GM23338 (cell line): ENCODE measurements around the gene PARP6. TPM values are rescaled to one million over a fixed set of nuclear protein-coding genes. Genes with fewer than 3 reads are reported as not detected.

Experiments used
- ATAC-seq: fragments of 200-7000 bp; cut with Tn5 transposase; 3 replicates; pipeline ENCODE4 v1.9.1; 2020
- DNase-seq: peaks from one replicate; pipeline ENCODE4 v3.0.0-alpha.2; 2015; ENCODE audit warnings: low spot score
- H2AFZ ChIP-seq: fragments of 200-600 bp; sonication (generic); 2 replicates; pipeline ENCODE4 v1.8.0; 2016; ENCODE audit warnings: antibody characterized with exemption, mild to moderate bottlenecking, moderate library complexity
- H3F3A ChIP-seq: fragments of 200-600 bp; sonication (generic); replicated peaks from 2 replicates; pipeline ENCODE4 v1.8.0; 2017; ENCODE audit warnings: antibody characterized with exemption, mixed run types, low read depth
- H3K27ac ChIP-seq: fragments of 200-600 bp; sonication (generic); 2 replicates; pipeline ENCODE4 v1.6.1; 2016; ENCODE audit warnings: low read depth
- H3K27me3 ChIP-seq: fragments of 200-600 bp; sonication (generic); 2 replicates; pipeline ENCODE4 v1.8.0; 2016; ENCODE audit warnings: mild to moderate bottlenecking, mixed run types, moderate library complexity; ENCODE audit not compliant: insufficient read depth
- H3K36me3 ChIP-seq: fragments of 200-600 bp; sonication (generic); 2 replicates; pipeline ENCODE4 v1.8.0; 2016; ENCODE audit warnings: mild to moderate bottlenecking; ENCODE audit not compliant: insufficient read depth
- H3K4me1 ChIP-seq: fragments of 200-600 bp; sonication (generic); 2 replicates; pipeline ENCODE4 v1.8.0; 2016; ENCODE audit warnings: mild to moderate bottlenecking, moderate library complexity; ENCODE audit not compliant: insufficient read depth
- H3K4me2 ChIP-seq: fragments of 200-600 bp; sonication (generic); 2 replicates; pipeline ENCODE4 v1.7.1; 2017; ENCODE audit warnings: mixed run types
- H3K4me3 ChIP-seq: fragments of 200-600 bp; sonication (generic); 2 replicates; pipeline ENCODE4 v1.6.1; 2016; ENCODE audit warnings: mixed run types
- H3K79me2 ChIP-seq: fragments of 200-600 bp; sonication (generic); replicated peaks from 2 replicates; pipeline ENCODE4 v1.8.0; 2017; ENCODE audit warnings: mild to moderate bottlenecking; ENCODE audit not compliant: insufficient read depth
- H3K9me2 ChIP-seq: fragments of 200-600 bp; sonication (generic); 2 replicates; pipeline ENCODE4 v1.8.0; 2017; ENCODE audit not compliant: insufficient read depth
- H4K20me1 ChIP-seq: fragments of 200-600 bp; sonication (generic); replicated peaks from 2 replicates; pipeline ENCODE4 v1.8.0; 2017; ENCODE audit warnings: mild to moderate bottlenecking; ENCODE audit not compliant: insufficient read depth
- H3K27ac Mint-ChIP-seq: 2 replicates; pipeline ENCODE4 v1.8.0; 2020; ENCODE audit warnings: inconsistent platforms, mild to moderate bottlenecking, moderate library complexity, mixed read lengths
- H3K27me3 Mint-ChIP-seq: 3 replicates; pipeline ENCODE4 v1.8.0; 2022; ENCODE audit warnings: low read depth, mild to moderate bottlenecking, moderate library complexity, mixed read lengths, inconsistent platforms; ENCODE audit not compliant: insufficient read depth, poor library complexity
- H3K36me3 Mint-ChIP-seq: 3 replicates; pipeline ENCODE4 v1.8.0; 2021; ENCODE audit warnings: low read depth, mild to moderate bottlenecking, inconsistent platforms, moderate library complexity, mixed read lengths
- H3K4me1 Mint-ChIP-seq: 3 replicates; pipeline ENCODE4 v1.8.0; 2020; ENCODE audit warnings: mild to moderate bottlenecking, inconsistent platforms, mixed read lengths
- H3K4me3 Mint-ChIP-seq: 3 replicates; pipeline ENCODE4 v1.8.0; 2021; ENCODE audit warnings: moderate library complexity, mild to moderate bottlenecking, inconsistent platforms, mixed read lengths
- H3K9me3 Mint-ChIP-seq: 3 replicates; pipeline ENCODE4 v1.8.0; 2020; ENCODE audit warnings: moderate library complexity, mild to moderate bottlenecking, inconsistent platforms, mixed read lengths
- EZH2phosphoT487 ChIP-seq: fragments of 200-600 bp; sonication (generic); IDR thresholded peaks from one replicate; pipeline ENCODE4 v1.8.1; 2018; ENCODE audit warnings: antibody characterized with exemption; ENCODE audit not compliant: unreplicated experiment
- JUNB ChIP-seq: IDR thresholded peaks from one replicate; pipeline ENCODE4 v1.6.1; 2016; ENCODE audit warnings: antibody characterized with exemption; ENCODE audit not compliant: unreplicated experiment
- ZNF114 ChIP-seq: fragments of 250-450 bp; sonication (Bioruptor Pico); IDR thresholded peaks from 2 replicates; pipeline ENCODE4 v1.5.0; 2020; ENCODE audit warnings: mild to moderate bottlenecking, moderate library complexity
- ZNF331 ChIP-seq: fragments of 250-450 bp; sonication (Bioruptor Pico); IDR thresholded peaks from 2 replicates; pipeline ENCODE4 v1.5.0; 2020; ENCODE audit warnings: low read depth, mild to moderate bottlenecking, moderate library complexity
- polyA plus RNA-seq: library from polyadenylated mRNA; unstranded; fragments of >200 nt; fragmentation: Nextera tagmentation; extraction: Ambion mirVana; gene quantifications from 2 replicates; pipeline ENCODE4 v1.2.1, GENCODE V29; 2016
- total RNA-seq: library from RNA; depleted of rRNA; stranded (reverse); fragments of >200 nt; shearing (Covaris generic); gene quantifications from 2 replicates; pipeline ENCODE4 v1.2.3, GENCODE V29; 2014
- TF ChIP-seq, protein P1 (sequence below): IDR thresholded peaks from one replicate; pipeline ENCODE4 v1.6.1; 2018; ENCODE audit warnings: antibody characterized with exemption; ENCODE audit not compliant: unreplicated experiment
- TF ChIP-seq, protein P2 (sequence below): IDR thresholded peaks from 2 replicates; pipeline ENCODE4 v1.6.1; 2016; ENCODE audit warnings: antibody characterized with exemption
- TF ChIP-seq, protein P3 (sequence below): fragments of 250-450 bp; sonication (Bioruptor Pico); IDR thresholded peaks from 2 replicates; pipeline ENCODE4 v1.5.0; 2020; ENCODE audit warnings: mild to moderate bottlenecking, moderate library complexity
- TF ChIP-seq, protein P4 (sequence below), 2 experiments: fragments of 200-600 bp in 1 of 2; sonication (generic) in 1 of 2; conservative IDR thresholded peaks; 2 replicates each; pipeline versions ENCODE4 v1.5.1 to v1.6.1; 2016 to 2017; ENCODE audit warnings: antibody characterized with exemption in 2 of 2, low read depth in 2 of 2, mild to moderate bottlenecking in 2 of 2, moderate library complexity in 1 of 2

Gene PARP6
- total and polyA plus RNA-seq, 2 experiments from 2014 or later, result 27.6 to 28.1 TPM

DNA sequence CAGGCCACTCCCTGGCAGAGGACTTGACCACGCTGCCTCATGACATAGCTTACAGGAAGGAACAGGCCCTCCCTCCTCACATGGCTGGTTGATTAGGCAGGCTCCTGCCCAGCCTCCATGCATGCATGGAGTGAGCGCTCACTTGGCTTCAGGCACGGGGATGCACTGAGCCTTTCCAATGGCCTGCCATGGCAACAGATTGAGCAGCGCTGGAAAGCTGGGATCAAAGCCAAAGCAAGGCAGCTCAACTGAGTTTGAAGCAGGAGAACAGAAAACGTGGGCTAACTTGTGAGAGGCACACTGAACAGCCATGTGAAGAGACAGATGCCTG lies 68.9 kb downstream of the PARP6 start:
- Mint-ChIP-seq H3K4me1 (peaks cover 4% of the 10 kb centered on the region; the same call in 1 of the 3 replicates), H3K4me3 (no peak overlapping the region), H3K36me3 (peaks cover 97% of the 10 kb centered on the region), H3K27me3 (peaks cover 20% of the 10 kb centered on the region), H3K27ac (no peak overlapping the region), H3K9me3 (no peaks in the 10 kb centered on the region)
- Histone ChIP-seq H3K27me3 (no peaks in the 10 kb centered on the region), H3K9me2 (no peaks in the 10 kb centered on the region), H3K27ac (no peak overlapping the region), H3K79me2 (0 out of 2 replicates have a peak, but pooled peaks cover 2% of the 10 kb centered on the region), H3K36me3 (peaks cover 82% of the 10 kb centered on the region), H3K4me2 (no peak overlapping the region), H4K20me1 (peaks cover 59% of the 10 kb centered on the region), H3K4me1 (0 out of 2 replicates have a peak, but pooled peaks cover 4% of the 10 kb centered on the region), H2AFZ (no peak overlapping the region), H3F3A (peaks cover 84% of the 10 kb centered on the region), H3K4me3 (no peak overlapping the region)
- ATAC-seq (no peak), DNase-seq (no peak)
- TF ChIP-seq ZNF114 (CRISPR knock-in tag) (no peak), ZNF331 (no peak), JUNB (no peak), EZH2phosphoT487 (no peak)
- TF ChIP-seq, protein P1, sequence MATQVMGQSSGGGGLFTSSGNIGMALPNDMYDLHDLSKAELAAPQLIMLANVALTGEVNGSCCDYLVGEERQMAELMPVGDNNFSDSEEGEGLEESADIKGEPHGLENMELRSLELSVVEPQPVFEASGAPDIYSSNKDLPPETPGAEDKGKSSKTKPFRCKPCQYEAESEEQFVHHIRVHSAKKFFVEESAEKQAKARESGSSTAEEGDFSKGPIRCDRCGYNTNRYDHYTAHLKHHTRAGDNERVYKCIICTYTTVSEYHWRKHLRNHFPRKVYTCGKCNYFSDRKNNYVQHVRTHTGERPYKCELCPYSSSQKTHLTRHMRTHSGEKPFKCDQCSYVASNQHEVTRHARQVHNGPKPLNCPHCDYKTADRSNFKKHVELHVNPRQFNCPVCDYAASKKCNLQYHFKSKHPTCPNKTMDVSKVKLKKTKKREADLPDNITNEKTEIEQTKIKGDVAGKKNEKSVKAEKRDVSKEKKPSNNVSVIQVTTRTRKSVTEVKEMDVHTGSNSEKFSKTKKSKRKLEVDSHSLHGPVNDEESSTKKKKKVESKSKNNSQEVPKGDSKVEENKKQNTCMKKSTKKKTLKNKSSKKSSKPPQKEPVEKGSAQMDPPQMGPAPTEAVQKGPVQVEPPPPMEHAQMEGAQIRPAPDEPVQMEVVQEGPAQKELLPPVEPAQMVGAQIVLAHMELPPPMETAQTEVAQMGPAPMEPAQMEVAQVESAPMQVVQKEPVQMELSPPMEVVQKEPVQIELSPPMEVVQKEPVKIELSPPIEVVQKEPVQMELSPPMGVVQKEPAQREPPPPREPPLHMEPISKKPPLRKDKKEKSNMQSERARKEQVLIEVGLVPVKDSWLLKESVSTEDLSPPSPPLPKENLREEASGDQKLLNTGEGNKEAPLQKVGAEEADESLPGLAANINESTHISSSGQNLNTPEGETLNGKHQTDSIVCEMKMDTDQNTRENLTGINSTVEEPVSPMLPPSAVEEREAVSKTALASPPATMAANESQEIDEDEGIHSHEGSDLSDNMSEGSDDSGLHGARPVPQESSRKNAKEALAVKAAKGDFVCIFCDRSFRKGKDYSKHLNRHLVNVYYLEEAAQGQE, result no peak
- TF ChIP-seq, protein P2, sequence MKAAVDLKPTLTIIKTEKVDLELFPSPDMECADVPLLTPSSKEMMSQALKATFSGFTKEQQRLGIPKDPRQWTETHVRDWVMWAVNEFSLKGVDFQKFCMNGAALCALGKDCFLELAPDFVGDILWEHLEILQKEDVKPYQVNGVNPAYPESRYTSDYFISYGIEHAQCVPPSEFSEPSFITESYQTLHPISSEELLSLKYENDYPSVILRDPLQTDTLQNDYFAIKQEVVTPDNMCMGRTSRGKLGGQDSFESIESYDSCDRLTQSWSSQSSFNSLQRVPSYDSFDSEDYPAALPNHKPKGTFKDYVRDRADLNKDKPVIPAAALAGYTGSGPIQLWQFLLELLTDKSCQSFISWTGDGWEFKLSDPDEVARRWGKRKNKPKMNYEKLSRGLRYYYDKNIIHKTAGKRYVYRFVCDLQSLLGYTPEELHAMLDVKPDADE, result no peak
- TF ChIP-seq, protein P3, sequence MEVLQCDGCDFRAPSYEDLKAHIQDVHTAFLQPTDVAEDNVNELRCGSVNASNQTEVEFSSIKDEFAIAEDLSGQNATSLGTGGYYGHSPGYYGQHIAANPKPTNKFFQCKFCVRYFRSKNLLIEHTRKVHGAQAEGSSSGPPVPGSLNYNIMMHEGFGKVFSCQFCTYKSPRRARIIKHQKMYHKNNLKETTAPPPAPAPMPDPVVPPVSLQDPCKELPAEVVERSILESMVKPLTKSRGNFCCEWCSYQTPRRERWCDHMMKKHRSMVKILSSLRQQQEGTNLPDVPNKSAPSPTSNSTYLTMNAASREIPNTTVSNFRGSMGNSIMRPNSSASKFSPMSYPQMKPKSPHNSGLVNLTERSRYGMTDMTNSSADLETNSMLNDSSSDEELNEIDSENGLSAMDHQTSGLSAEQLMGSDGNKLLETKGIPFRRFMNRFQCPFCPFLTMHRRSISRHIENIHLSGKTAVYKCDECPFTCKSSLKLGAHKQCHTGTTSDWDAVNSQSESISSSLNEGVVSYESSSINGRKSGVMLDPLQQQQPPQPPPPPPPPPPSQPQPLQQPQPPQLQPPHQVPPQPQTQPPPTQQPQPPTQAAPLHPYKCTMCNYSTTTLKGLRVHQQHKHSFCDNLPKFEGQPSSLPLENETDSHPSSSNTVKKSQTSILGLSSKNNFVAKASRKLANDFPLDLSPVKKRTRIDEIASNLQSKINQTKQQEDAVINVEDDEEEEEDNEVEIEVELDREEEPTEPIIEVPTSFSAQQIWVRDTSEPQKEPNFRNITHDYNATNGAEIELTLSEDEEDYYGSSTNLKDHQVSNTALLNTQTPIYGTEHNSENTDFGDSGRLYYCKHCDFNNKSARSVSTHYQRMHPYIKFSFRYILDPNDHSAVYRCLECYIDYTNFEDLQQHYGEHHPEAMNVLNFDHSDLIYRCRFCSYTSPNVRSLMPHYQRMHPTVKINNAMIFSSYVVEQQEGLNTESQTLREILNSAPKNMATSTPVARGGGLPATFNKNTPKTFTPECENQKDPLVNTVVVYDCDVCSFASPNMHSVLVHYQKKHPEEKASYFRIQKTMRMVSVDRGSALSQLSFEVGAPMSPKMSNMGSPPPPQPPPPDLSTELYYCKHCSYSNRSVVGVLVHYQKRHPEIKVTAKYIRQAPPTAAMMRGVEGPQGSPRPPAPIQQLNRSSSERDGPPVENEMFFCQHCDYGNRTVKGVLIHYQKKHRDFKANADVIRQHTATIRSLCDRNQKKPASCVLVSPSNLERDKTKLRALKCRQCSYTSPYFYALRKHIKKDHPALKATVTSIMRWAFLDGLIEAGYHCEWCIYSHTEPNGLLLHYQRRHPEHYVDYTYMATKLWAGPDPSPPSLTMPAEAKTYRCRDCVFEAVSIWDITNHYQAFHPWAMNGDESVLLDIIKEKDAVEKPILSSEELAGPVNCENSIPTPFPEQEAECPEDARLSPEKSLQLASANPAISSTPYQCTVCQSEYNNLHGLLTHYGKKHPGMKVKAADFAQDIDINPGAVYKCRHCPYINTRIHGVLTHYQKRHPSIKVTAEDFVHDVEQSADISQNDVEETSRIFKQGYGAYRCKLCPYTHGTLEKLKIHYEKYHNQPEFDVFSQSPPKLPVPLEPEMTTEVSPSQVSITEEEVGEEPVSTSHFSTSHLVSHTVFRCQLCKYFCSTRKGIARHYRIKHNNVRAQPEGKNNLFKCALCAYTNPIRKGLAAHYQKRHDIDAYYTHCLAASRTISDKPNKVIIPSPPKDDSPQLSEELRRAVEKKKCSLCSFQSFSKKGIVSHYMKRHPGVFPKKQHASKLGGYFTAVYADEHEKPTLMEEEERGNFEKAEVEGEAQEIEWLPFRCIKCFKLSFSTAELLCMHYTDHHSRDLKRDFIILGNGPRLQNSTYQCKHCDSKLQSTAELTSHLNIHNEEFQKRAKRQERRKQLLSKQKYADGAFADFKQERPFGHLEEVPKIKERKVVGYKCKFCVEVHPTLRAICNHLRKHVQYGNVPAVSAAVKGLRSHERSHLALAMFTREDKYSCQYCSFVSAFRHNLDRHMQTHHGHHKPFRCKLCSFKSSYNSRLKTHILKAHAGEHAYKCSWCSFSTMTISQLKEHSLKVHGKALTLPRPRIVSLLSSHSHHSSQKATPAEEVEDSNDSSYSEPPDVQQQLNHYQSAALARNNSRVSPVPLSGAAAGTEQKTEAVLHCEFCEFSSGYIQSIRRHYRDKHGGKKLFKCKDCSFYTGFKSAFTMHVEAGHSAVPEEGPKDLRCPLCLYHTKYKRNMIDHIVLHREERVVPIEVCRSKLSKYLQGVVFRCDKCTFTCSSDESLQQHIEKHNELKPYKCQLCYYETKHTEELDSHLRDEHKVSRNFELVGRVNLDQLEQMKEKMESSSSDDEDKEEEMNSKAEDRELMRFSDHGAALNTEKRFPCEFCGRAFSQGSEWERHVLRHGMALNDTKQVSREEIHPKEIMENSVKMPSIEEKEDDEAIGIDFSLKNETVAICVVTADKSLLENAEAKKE, result no peak
- TF ChIP-seq, protein P4, sequence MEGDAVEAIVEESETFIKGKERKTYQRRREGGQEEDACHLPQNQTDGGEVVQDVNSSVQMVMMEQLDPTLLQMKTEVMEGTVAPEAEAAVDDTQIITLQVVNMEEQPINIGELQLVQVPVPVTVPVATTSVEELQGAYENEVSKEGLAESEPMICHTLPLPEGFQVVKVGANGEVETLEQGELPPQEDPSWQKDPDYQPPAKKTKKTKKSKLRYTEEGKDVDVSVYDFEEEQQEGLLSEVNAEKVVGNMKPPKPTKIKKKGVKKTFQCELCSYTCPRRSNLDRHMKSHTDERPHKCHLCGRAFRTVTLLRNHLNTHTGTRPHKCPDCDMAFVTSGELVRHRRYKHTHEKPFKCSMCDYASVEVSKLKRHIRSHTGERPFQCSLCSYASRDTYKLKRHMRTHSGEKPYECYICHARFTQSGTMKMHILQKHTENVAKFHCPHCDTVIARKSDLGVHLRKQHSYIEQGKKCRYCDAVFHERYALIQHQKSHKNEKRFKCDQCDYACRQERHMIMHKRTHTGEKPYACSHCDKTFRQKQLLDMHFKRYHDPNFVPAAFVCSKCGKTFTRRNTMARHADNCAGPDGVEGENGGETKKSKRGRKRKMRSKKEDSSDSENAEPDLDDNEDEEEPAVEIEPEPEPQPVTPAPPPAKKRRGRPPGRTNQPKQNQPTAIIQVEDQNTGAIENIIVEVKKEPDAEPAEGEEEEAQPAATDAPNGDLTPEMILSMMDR (conservative IDR thresholded peaks at IDR 0.05; ENCODE audit: low read depth in 2 of 2), result no peak
